ENCODE results near the gene STARD3NL.

- TF ChIP-seq ZNF274 (IDR thresholded peaks at IDR 0.05; ENCODE audit: low read depth, low read length), result no peak
- TF ChIP-seq YY1 (IDR thresholded peaks at IDR 0.05; ENCODE audit: insufficient read depth, insufficient read length), result no peak
- TF ChIP-seq SUZ12 (IDR thresholded peaks at IDR 0.05; ENCODE audit: extremely low read depth, insufficient read depth, insufficient read length), result no peak
Observed at GRCh38 chr7:38178695-38179344, 775 bp downstream of the STARD3NL start.
